ENCODE measurements around the gene HAAO. TPM values are rescaled to one million over a fixed set of nuclear protein-coding genes. Genes with fewer than 3 reads are reported as not detected.
"Not testable (repeated sequence)": the region's sequence is repeated elsewhere in the genome, so short reads cannot be mapped to it uniquely, and the experiment has no call there.

HAAO gene
- total RNA-seq, 6 experiments from 2014 or later: 0.30 to 0.58 (median 0.47) TPM; not detected in 2

GRCh38 chr2:42733852-42734251 lies 58.5 kb downstream of the HAAO start:
- H3K4me1 Mint-ChIP-seq (ENCODE audit: low read depth): no peaks in the 10 kb centered on the region
- TF ChIP-seq, protein P1, sequence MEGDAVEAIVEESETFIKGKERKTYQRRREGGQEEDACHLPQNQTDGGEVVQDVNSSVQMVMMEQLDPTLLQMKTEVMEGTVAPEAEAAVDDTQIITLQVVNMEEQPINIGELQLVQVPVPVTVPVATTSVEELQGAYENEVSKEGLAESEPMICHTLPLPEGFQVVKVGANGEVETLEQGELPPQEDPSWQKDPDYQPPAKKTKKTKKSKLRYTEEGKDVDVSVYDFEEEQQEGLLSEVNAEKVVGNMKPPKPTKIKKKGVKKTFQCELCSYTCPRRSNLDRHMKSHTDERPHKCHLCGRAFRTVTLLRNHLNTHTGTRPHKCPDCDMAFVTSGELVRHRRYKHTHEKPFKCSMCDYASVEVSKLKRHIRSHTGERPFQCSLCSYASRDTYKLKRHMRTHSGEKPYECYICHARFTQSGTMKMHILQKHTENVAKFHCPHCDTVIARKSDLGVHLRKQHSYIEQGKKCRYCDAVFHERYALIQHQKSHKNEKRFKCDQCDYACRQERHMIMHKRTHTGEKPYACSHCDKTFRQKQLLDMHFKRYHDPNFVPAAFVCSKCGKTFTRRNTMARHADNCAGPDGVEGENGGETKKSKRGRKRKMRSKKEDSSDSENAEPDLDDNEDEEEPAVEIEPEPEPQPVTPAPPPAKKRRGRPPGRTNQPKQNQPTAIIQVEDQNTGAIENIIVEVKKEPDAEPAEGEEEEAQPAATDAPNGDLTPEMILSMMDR (IDR thresholded peaks at IDR 0.05): no peak
- H3K36me3 Mint-ChIP-seq (ENCODE audit: low read depth): peaks cover 21% of the 10 kb centered on the region
- H3K27me3 Mint-ChIP-seq (ENCODE audit: insufficient read depth): peaks cover 3% of the 10 kb centered on the region
- H3K9me3 Mint-ChIP-seq: peaks cover 11% of the 10 kb centered on the region
- no peak overlapping the region for H3K4me3 Mint-ChIP-seq
- no peak overlapping the region for H3K27ac Mint-ChIP-seq
- no peak for DNase-seq

- not testable (repeated sequence) for H3K4me3 Mint-ChIP-seq; H3K4me1 Mint-ChIP-seq (ENCODE audit: low read depth); H3K27ac Mint-ChIP-seq; DNase-seq; H3K27me3 Mint-ChIP-seq (ENCODE audit: insufficient read depth)
- peaks cover 11% of the 10 kb centered on the region for H3K9me3 Mint-ChIP-seq
- peaks cover 21% of the 10 kb centered on the region for H3K36me3 Mint-ChIP-seq (ENCODE audit: low read depth)
Observed at GRCh38 chr2:42731316-42731715, 61.1 kb downstream of the HAAO start.

DNA sequence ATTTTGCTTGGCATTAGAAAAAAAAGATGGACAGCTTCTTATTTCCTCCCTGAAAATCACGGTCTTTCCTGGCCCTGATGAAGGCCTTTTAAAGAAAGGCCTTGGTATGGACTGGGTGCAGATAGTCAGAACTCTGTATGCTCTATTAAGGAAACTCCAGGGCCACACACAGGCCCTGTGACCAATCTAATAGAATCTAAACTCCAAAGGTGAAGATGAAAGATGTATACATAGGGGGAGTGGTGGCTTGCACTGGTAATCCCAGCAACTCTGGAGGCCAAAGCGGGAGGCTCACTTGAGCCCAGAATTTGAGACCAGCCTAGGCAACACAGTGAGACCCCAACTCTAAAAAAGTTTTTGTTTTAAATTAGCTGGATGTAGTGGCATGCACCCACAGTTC lies 65.7 kb downstream of the HAAO start:
- DNase-seq: no peak
- H3K36me3 Mint-ChIP-seq (ENCODE audit: low read depth): peaks cover 6% of the 10 kb centered on the region
- H3K27me3 Mint-ChIP-seq (ENCODE audit: insufficient read depth): no peaks in the 10 kb centered on the region; the same call in none of the 2 replicates
- TF ChIP-seq, protein P1 (IDR thresholded peaks at IDR 0.05): no peak
- peaks cover 11% of the 10 kb centered on the region for H3K9me3 Mint-ChIP-seq
- peaks cover 16% of the 10 kb centered on the region for H3K4me1 Mint-ChIP-seq (ENCODE audit: low read depth)
- no peak overlapping the region for H3K4me3 Mint-ChIP-seq
- H3K27ac Mint-ChIP-seq: no peak overlapping the region

DNA sequence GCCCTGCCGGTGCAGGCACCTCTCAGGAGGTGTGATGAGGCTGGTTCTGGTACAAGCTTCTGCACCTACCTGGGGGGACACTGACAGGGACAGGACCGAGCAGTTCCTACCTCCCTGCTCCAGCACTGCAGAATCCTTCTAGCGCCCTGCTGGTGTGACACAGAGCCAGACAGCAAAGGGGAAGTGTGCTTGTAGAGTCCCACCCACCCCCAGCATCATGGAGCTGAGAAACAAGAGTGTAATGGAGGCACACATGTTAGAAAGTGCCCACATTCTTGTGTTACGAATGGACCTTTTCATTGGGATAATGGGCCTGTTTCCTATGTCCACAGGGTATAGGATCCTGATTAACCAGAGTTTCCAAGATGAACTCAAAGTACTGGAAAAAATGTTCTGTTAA lies 66.7 kb downstream of the HAAO start:
- DNase-seq: no peak
- Mint-ChIP-seq H3K9me3 (peaks cover 11% of the 10 kb centered on the region), H3K27ac (no peak overlapping the region), H3K27me3 (ENCODE audit: insufficient read depth) (no peaks in the 10 kb centered on the region; the same call in 1 of the 2 replicates), H3K4me3 (no peak overlapping the region), H3K4me1 (ENCODE audit: low read depth) (peaks cover 16% of the 10 kb centered on the region), H3K36me3 (ENCODE audit: low read depth) (peaks cover 6% of the 10 kb centered on the region)
- TF ChIP-seq, protein P1 (IDR thresholded peaks at IDR 0.05): no peak

DNA sequence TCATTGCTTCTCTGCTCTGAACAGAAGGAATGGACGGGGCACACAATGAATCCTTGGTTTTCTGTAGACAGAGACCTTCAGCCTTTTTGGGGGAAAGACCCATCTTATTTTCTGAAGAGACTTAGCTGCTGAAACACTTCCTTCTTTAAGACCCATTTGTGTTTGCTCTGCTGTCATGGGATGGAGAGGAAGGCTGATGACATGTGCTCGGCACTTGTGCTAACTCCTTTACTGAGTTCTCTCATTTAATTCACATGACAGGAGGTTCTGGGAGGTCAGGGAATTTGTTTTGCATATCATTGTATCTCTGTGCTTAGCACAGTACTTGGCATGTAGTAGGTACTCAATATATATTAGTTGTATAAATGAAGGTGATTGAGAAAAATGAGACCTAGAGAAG lies 67.5 kb downstream of the HAAO start:
- Mint-ChIP-seq H3K4me1 (ENCODE audit: low read depth) (peaks cover 16% of the 10 kb centered on the region), H3K4me3 (no peak overlapping the region), H3K36me3 (ENCODE audit: low read depth) (peaks cover 4% of the 10 kb centered on the region), H3K27ac (no peak overlapping the region; the same call in 1 of the 2 replicates), H3K27me3 (ENCODE audit: insufficient read depth) (no peaks in the 10 kb centered on the region; the same call in 1 of the 2 replicates), H3K9me3 (peaks cover 5% of the 10 kb centered on the region)
- DNase-seq: no peak
- TF ChIP-seq, protein P1 (IDR thresholded peaks at IDR 0.05): no peak

DNA sequence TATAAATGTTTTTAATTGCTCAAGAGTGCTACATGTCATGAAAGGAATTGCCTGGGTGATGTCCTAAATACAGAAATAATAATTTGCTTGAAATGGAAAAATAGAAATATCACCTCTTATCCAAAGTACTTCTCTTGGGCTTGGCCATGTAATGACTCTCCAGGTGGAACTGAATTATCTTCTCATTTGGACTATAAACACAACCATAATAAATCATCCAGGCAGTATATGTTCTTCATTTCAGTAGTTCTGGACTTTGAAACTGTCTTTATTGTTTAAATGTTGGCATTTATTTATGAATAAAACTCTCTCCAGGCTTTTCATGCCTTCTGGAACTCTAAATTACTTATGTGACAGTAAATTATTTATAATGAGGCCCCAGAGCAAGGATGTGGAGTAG lies 68.9 kb downstream of the HAAO start:
- no peaks in the 10 kb centered on the region for H3K36me3 Mint-ChIP-seq (ENCODE audit: low read depth)
- no peaks in the 10 kb centered on the region for H3K9me3 Mint-ChIP-seq
- no peak overlapping the region for H3K4me3 Mint-ChIP-seq
- H3K27ac Mint-ChIP-seq: no peak overlapping the region
- H3K27me3 Mint-ChIP-seq (ENCODE audit: insufficient read depth): no peaks in the 10 kb centered on the region; the same call in 1 of the 2 replicates
- peaks cover 16% of the 10 kb centered on the region for H3K4me1 Mint-ChIP-seq (ENCODE audit: low read depth)
- DNase-seq: no peak
- TF ChIP-seq, protein P1 (IDR thresholded peaks at IDR 0.05): no peak

Data from HFFc6 (cell line).